HTR-8/SVneo (cell line): ENCODE measurements around the gene CCDC68.

Experiments used
- DNase-seq: peaks from one replicate; pipeline ENCODE4 v3.0.0; 2011; ENCODE audit warnings: low spot score, mixed read lengths; ENCODE audit not compliant: insufficient read length
- FAIRE-seq: peaks from 2 replicates; lab custom pipeline; 2011; peaks lifted over from hg19 to GRCh38; lab: Jason Lieb, UNC

The CCDC68 gene

DNA sequence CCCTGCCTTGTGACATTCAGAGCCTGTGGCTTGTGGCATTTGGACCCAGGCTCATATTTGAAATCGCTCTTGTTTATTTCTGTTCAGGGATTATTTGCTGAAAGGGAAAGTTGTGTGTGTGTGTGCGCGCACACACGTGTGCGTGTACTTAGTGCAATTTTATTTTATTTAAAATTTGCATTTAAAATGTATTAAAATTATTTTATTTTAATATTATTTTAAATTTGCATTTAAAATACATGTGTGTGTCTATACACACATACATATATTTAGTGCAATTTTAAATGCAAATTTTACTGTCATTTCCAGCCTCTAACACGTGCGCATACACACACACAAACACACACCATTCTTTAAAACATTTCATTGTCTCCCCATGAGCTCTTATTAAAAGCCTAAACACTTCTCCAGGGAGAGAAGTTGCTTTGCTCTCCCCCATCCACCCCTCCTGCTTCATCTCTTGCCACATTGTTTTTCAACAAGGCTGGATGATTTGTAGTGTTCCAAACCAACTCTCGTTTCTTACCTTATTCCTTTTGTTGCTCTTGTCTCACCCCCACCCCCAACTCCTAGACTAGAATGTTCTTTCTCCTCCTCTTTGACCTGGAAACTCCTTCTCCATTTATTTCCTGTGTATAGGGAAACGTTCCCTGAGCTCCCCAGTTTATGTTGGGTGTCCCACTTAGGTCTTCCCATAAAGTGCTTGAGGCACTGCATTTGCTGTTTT is 3.8 kb upstream of the CCDC68 start:
- DNase-seq (no peak), FAIRE-seq (no peak)

- DNase-seq: no peak
- FAIRE-seq: no peak
These were observed 2.6 kb upstream of the CCDC68 start for GRCh38 chr18:54961868-54962267.

DNA sequence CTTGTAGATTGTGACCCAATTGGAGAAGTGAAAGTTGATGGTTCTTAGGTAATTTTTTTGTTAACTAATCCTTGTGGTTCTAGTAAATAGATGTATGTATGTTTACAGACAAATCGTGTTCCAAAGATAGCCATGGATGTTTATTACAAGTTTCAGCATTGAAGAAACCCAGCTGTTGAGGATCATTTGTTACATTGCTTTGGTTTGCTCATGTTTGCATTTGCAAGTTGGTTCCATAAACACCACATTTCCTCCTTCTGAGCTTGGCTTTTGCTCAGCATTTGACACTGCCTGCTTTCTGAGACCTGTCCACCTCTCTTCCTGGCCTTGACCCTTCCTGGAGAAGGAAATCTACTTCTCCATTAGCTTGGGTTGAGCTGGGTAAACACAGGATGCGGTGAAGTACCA is 1.8 kb upstream of the CCDC68 start:
- DNase-seq (no peak), FAIRE-seq (no peak)

DNA sequence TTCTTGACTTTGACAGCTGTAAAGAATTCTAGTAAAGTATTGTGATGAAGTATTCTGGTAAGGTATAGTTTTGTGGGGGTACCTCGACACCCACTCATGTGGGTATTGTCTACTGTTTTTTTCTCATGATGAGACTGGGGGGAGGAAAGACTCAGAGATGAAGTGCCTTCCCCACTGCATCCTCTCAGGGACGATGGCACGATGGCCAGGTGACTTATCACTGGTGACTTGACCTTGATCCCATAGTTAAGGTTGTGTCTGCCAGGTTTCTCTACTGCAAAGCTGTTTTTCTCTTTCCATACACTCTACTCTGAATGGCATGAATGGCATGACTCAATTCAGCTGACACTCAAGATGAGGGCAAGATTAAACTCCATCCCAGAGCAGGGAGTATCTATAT is 936 bp upstream of the CCDC68 start:
- FAIRE-seq (no peak), DNase-seq (no peak)

DNA sequence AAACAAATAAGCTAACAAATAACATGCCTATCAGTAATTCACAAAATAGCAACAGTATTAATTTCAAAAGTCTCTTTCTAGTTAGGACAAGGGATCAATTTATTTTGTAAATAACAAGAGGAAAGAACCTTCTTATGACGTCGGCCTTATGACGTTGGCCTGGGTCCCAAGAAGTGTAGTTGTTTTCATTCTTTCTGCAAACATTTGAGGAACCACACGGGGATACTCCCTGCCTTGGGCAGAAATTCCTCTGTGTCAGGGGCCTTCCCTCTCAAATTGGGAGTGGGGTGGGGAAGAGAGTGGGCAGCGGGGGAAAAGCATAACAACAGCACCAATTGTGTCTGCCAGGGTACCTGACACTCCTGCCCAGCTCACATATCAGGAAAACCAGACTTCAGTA is 1.3 kb downstream of the CCDC68 start:
- no peak for FAIRE-seq
- DNase-seq: no peak

- DNase-seq (no peak), FAIRE-seq (no peak)
These were observed 1.9 kb downstream of the CCDC68 start for GRCh38 chr18:54957296-54957832.

DNA sequence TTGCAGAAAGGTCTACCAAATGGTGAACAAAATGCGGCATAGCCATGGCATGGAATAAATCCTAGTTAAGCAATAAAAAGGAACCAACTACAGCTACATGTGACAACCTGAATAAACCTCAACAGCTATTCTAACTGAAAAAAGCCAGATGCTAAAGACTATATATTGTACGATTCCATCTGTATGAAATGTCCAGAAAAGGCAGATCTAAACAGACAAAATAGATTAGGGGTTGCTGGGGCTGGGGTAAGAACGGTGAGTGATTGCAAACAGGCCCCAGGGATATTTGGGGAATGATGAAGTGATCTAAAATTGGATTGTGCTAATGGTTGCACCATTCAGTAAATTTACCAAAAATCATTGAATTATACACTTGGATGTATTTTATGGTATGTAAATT is 2.8 kb downstream of the CCDC68 start:
- FAIRE-seq (no peak), DNase-seq (no peak)

DNA sequence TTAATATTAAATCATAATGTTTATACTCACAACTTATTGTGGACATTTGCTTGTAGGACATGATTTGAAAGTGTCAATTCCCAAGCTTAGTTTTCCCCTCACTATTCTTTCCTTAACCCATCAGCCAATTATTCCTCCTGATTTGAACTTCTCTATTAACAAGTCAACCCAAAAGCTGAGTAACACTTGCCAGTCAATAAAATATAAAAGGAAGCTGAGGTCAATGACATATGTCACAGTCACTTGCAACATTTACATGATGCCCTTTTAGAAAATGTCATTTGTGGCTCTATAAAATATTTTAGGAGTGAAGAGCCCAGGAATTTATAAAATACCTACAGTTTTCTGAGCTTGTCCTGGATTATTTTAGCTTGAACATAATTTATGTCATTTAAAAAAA is 7.2 kb downstream of the CCDC68 start:
- FAIRE-seq (no peak), DNase-seq (no peak)

DNA sequence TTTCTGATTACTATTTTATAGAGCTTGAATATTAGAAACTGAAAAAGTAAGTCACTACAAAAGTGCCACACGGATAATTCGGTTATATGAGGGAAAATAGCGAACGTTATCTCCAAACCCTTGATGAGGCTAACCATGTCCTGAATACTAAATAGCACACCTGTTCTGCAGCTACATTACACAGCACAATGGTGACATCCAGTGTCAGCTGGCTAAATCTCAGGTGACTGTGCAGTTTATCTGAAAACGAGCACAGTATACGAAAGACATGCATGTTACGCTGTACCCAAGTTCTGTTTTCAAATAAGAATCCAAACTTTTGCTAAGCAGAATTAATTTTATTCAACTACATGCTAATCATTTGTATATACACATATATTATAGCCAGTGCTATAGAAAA is 9.0 kb downstream of the CCDC68 start:
- FAIRE-seq (no peak), DNase-seq (no peak)

- no peak for FAIRE-seq
These were observed 9.7 kb downstream of the CCDC68 start for GRCh38 chr18:54949588-54949987.

DNA sequence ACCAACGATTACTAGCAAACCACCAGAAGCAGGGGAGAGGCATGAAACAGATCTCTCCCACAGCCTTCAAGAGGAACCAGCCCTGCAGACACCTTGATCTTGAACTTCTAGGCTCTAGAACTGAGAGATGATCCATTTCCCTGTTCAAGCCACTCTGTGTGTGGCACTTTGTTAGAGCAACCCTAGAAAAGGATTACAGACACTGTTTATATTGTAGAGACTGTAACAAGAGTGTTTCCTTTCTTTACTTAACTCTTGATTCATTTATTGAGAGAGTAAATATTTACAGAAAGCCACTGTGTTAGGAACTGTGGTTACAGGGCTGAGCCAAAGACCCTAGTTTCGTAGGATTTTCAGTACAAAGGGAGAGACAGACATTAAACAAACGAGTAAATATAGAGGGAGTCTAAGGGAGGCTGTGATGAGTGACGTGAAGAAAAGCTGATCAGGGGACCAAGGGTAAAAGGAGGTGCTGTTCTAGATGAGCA is 10.9 kb downstream of the CCDC68 start:
- DNase-seq: no peak
- FAIRE-seq: no peak

More at GRCh38 chr18:54949588-54949987, 9.7 kb downstream of the CCDC68 start:
- DNase-seq: no peak

GRCh38 chr18:54947091-54947490 is 12.2 kb downstream of the CCDC68 start:
- DNase-seq (no peak), FAIRE-seq (no peak)

- no peak for FAIRE-seq
- peak; percentile 11 for DNase-seq
These were observed 13.1 kb downstream of the CCDC68 start for GRCh38 chr18:54946149-54946581.

- no peak for DNase-seq
- no peak for FAIRE-seq
These were observed 13.6 kb downstream of the CCDC68 start for GRCh38 chr18:54945576-54946125.

DNA sequence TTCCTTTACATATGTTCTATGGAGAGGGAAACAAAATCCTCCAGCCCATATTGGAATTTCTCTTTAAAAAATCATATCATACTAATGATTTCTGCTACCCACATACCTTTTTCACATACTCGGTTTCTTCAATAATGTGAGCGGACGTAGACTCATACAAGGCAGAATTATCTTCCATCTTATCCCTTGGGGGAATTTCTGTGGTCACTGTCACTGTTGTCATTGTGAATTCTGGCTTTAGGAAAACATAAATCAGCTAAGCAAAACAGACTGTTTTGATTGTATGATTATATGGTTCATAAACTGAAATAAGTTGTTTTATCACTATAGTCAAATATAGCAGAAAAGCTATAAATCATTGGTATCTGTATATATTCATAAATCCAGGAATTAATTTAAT is 16.7 kb downstream of the CCDC68 start:
- FAIRE-seq (no peak), DNase-seq (no peak)

DNA sequence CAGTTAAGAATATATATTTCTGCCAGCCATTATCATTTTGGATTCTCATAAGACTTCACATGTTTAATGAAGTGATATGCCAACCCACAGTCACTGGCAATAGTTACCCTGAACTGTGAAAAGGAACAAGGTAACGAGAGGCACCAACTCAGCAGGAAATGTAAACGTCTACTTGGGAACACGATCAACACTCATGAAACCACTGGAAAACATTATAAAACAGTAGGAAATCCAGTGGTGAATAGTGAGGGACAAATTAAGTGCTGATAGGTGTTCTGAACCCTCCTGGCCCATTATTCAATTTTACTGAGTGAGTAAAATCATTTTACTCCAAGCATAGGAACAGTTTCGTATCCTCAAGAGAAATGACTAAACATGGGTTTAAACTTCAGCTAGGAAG is 17.1 kb downstream of the CCDC68 start:
- DNase-seq (no peak), FAIRE-seq (no peak)

- no peak for DNase-seq
- FAIRE-seq: no peak
These were observed 19.8 kb downstream of the CCDC68 start for GRCh38 chr18:54939361-54939917.

DNA sequence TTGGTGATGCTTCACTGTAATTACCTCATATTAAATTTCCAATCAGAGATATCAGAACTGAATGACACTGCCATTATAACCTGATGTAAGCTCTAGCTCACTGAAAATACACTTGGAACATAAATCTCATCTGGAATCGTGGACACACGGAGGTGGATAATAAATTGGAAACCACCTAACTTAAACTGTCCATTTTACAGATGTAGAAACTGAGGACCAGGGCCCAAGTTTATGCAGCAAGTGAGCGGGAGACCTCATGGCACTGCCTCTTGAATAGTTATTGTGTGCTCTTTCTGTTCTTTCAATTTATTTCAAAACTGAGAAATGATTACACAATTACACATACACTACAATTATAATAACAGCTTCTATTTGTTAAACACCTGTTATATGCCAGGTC is 20.8 kb downstream of the CCDC68 start:
- FAIRE-seq (no peak), DNase-seq (no peak)

- FAIRE-seq (no peak), DNase-seq (no peak)
These were observed 26.8 kb downstream of the CCDC68 start for GRCh38 chr18:54932472-54932871.

GRCh38 chr18:54931152-54931551 is 28.1 kb downstream of the CCDC68 start:
- DNase-seq (no peak), FAIRE-seq (no peak)

DNA sequence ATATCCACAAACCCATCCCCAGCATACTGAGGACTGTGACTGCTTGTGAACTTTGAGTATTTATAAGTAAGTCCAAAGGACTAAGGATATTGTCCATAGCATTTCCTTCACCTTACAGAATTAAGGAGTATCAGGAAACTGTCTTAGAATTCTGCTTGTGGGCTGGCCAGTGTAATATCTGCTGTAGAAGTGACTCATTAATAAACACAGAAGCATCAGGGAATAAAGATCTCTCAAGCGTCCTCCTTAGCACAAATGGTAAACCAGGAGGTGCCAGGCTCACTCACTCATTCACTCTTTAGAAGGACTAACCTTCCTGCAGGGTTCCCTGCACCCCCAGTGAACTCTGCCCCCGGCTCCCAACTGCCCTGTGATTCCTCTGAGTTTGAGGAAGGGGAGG is 31.0 kb downstream of the CCDC68 start:
- FAIRE-seq (no peak), DNase-seq (no peak)
